ENCODE data around the gene EPB41L2.
"Not testable (repeated sequence)": the region's sequence is repeated elsewhere in the genome, so short reads cannot be mapped to it uniquely, and the experiment has no call there.

Gene EPB41L2

DNA sequence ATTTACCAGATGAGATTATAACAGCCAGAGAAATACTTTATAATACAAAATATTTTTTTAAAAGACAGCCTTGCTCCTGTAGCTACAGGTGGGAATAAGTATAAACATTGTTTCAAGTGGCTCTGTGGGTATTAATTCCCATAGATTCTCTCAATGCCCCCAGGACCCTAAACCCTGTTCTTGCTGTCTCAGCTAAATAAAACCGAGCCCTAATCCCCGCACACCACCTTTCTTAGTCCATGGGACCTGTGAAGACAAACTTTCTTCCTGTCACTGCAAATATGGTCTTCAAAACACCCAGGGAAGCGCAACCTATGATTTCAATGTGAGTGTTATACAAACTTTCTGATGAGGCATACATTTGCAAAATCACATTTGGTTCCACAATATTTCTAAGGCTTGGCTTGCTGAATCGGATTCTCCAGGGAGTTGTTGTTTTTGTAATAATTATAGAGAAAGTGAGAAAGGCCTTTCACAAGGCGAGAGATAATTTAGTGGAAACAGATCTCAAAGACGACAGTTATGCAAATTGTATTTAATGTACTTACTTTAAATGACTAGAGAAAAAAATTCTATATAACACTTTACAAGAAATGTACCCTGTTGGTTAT, 224.7 kb downstream of the EPB41L2 start:
- DNase-seq (ENCODE audit: low spot score) = no peak

DNA sequence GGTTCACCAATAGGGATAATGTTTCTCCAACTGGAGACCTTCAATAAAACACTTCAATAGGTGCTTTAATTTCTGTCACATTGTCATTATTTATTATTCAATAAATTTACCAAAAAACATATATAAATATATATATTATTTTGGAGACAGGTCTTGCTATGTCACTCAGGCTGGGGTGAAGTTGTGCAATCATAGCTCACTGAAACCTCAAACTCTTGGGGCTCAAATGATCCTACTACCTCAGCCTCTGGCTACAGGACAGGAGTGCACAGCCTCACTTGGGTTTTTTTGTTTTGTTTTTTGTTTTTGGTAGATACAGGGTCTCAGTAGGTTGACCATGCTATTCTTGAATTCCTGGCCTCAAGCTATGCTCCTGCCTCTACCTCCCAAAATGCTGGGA, 226.0 kb downstream of the EPB41L2 start:
- no peak for DNase-seq (ENCODE audit: low spot score)

DNA sequence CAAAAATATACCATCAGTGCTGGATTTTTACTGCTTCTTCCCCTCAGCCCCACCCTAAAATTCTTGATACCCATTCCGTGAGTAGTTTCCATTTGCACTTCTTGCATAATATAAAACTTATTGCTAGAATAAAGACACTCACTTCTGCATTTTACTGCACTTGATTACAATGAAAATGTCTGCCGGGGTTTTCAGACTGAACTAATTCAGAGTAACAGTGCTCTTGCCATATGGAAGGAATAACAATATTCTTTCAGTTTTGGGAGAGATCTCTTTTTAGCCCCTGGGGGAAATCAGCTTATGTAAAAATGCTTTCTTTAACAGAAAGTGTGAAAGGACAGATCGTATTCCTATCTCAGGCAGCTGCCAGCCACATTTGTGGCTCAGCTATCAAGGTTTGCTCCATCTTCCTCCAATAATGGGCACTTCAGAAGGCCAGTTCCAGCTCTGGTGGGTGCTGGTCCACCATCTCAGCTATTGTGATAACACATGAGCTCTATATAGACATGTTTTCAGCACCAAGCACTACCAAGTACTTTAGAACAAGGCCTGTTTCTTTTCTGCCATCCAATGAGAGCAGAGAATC, 226.9 kb downstream of the EPB41L2 start:
- no peak for DNase-seq (ENCODE audit: low spot score)

- no peak for DNase-seq (ENCODE audit: low spot score)
Measured at GRCh38 chr6:130834482-130835251, 228.4 kb downstream of the EPB41L2 start.

GRCh38 chr6:130833569-130833968, 229.5 kb downstream of the EPB41L2 start:
- no peak for DNase-seq (ENCODE audit: low spot score)

DNA sequence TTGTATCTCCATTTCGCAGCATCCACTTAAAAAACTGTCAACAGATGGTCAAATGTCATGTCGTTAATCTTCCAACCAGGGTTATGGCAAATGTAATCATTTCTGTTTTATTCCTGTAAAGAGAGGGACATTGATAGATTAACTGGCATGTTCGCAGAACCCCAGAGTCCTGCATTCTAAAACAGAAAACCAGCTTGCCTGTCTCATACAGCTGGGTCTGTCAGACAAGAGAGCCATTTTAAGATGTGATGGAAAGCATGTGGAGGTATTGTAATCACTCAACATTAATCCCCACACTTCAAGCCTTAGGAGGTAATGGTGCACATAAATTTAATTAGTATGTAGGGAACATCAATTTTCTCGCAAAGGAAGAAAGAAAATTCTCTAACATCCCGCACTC, 231.4 kb downstream of the EPB41L2 start:
- no peak for DNase-seq (ENCODE audit: low spot score)

- no peak for DNase-seq (ENCODE audit: low spot score)
Measured at GRCh38 chr6:130829333-130829910, 233.6 kb downstream of the EPB41L2 start.

DNA sequence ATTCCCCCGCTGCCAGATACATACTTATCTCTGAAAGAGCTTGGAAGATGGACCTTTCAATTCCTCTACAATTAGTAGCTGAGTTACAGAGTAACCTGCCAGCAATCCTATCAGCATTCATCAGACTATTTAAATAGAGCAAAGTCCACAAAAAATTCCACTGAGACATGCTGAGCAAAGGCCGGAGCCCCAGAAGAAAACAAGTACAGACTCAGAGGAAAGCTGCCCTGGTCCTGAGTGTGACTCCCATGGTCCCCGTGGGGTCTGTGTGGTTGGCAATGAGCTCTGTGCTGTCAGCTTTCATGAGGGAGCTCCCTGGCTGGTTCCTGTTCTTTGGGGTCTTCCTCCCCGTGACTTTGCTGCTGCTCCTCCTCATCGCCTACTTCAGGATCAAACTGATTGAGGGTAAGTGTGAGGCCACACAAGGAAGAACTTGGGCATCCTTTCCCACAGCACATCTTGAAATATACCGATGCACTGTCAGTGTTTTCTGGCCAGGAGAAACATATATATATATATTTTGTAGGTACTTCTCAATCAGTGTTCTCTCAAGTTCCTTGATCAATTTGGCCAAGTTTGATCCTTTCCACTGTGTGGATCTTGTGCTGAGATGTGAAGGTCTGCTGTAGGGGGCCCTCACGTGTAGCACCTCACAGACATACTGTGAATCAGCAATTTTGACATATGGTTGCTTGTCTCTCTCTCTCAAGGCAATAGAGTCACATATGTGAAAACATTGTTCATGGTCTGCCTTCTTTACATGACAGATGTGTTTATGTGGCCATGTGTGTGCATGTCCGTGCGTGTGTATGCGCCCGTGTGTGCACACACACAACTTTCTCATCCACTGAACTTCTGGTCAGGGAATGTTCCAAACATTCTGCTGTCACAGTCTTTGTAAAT, 235.5 kb downstream of the EPB41L2 start, which contains the start of gene SMLR1:
TSS of gene SMLR1 (plus strand) at position 160 of the 903 bp plus-strand sequence. CDS start at position 168, 8 bp downstream.
- no peak for DNase-seq (ENCODE audit: low spot score)

DNA sequence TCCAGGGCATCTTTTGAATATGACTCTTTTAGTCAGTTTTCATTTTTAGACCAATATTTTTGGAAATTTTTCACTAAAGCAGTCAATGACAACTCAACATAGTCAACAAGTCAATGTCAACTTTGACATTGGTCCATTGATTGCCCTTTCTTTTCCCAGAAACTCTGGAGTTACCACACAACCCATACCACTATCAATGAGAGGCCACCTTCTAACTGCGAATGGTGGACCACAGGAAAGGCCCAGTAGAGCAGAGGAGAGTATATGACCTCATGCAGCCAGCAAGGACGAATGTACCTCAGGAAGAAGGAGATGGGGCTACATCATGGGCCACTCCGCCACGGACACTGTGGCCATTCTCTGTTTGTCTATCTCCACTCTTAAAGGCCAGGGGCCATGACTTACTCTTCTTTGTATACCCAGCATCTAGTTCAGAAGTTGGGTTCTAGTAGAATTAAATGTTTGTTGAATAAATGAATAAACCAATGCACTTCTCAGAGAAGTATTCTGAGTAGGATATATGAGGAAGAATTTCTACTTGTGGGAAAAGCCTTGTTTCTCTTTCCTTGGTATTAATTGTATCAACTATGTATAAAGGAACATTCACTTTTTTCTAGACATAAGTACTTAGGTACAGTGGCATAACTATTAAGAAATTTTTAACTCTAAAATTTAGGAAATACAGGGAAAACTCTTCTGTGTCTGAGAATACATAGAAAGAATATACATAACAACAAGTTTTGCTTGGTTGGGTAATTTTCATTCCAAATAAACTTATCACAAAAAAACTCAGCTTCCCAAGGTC, 236.4 kb downstream of the EPB41L2 start:
- DNase-seq (ENCODE audit: low spot score) = no peak

GRCh38 chr6:130825772-130826441, 237.1 kb downstream of the EPB41L2 start:
- DNase-seq (ENCODE audit: low spot score) = no peak

DNA sequence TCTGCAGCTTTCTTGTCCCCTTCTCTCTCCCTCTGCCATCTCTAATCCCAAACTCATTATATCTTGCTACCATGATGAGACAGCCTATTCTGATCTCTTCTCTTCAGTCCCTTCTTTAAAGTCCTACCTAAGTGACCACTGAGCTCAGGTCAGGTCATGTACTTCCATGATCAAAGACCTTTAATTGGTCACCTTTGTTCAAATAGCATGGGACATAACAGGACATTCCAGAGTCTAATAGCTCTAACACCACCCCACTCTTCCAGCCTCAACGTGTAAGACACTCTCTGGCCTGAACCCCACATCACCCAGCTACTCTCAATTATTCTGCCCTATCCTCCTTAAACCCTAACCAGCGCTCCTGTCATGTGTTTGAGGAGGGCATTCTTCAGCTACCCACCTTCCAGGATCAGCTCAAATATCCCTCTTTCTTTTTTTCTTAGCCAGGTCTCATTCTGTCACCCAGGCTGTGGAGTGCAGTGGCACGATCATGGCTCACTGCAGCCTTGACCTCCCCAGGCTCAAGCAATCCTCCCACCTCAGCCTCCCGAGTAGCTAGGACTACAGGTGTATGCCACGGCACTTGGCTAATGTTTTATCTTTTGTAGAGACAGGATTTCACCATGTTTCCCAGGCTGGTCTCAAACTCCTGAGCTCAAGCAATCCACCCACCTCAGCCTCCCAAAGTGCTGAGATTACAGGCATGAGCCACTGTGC, 237.9 kb downstream of the EPB41L2 start:
- DNase-seq (ENCODE audit: low spot score) = no peak

DNA sequence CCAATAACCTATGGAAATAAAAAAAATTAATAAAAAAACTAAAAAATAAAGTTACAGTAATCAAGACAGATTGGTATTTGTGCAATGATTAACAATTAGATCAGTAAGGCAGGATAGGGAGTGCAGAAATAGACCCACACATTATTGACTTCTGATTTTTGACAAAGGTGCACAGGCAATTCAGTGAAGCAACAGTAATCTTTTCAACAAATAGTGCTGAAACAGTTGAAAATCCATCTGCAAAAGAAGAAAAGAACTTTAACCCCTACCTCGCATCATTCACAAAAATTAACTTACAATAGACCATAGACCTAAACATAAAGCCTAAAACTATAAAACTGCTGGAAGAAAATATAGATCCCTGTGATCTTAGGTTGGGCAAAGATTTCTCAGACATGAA, 240.3 kb downstream of the EPB41L2 start:
- DNase-seq (ENCODE audit: low spot score) = no peak

DNA sequence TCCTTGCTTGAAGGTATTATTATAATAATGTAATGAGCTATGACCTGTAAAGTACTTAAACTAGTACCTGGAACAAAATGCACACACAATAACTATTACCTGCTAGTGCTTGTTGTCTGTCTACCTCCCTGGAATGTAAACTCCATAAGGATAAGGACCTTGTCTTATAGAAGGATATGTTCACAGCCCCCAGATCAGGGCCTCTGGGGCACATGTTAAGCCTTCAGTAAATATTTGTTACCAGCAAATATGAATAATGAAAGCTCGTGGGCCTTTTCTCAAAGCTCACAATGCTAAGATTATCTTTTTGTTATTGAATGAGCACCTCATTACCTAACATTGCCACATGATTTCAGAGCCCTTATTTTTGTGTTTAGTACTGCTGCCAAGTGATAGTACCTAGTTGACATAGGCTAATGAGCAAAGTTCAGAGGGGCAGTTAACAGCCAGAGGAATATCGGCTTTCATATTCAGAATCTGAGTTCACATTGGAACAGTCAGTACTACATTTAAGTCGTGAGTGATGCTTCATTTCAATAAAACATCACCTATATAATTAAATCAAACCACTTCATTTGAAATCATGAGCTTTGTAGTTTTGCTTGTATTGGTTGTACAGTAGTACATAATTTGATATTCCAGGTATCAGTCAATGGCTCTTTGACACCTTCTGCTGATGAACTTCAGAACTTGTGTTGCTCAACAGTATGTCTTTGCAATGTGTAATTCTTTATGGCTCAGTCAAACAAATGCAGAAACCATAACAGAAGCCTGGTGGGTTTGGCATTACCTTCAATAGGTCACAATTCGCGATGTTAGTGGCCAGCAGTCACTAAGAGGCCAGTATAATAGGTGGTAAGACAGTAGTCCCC, 247.6 kb downstream of the EPB41L2 start:
- no peak for DNase-seq (ENCODE audit: low spot score)

DNA sequence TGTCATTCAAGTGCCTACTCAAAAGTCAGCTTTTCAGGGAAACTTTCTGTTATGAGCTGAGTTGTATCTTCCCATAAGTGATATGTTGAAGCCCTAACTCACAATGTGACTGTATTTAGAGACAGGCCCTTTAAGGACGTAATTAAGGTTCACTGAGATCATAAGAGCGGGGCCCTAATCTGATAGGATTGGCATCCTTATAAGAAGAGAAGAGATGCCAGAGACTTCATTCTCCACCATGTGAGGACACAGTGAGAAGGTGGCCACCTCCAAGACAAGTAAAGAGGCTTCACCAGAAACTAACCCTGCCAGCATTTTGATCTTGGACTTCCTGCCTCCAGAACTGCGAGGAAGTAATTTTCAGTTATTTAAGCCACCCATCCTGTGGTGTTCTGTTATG, 248.5 kb downstream of the EPB41L2 start:
- no peak for DNase-seq (ENCODE audit: low spot score)

DNA sequence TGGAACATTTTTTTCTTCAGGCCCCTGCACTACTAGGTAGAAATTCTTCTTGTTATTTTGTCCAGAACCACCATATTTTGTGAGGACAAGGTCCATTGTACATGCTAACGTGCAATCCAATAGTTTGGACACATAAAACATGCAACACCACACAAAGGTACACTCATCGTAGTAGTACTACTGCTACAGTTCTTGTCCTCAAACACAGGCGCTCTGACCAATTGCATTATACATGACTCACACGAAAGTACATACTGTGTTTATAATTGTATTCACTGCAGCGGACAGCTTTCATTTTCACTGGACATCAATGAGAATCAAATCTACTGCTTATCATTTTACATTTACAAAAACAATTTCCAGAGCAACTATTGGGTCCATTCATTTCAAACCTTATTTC, 251.1 kb downstream of the EPB41L2 start:
- DNase-seq (ENCODE audit: low spot score) = no peak

DNA sequence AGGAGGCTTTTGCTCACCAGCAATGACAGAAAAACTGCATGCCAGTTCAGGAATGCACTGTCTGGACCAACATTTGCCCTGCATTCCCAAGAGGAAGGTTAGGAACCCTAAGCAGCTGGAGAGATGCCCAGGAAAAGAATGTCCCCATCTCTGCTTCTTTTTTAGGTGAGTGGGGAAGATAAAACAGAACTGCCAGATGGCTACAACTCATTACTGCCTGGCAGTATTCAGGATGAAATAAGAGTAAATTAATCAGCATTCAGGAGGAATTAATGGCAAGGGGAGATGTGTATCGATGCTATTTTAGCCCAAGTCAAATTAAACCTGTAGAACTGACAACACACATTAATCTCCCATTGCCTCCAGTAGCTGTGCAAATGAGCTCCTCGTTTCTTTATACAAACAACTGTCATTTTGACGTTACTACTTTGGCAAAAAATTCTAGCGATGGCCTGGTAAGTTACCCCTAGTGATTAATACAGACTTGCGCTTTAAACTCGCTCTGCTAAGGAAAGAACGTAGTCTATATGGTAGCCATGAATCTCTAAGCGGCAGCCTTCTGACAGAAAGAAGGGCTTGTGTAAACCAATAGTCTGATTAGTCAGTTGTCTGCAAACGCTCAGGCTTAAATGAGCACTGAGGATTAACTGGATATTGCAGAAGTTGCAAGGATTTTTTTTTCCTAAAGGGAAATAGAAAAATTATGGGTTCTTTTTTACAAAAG, 252.6 kb downstream of the EPB41L2 start:
- DNase-seq (ENCODE audit: low spot score) = no peak

- DNase-seq (ENCODE audit: low spot score) = not testable (repeated sequence)
Measured at GRCh38 chr6:130801368-130801767, 261.7 kb downstream of the EPB41L2 start.

DNA sequence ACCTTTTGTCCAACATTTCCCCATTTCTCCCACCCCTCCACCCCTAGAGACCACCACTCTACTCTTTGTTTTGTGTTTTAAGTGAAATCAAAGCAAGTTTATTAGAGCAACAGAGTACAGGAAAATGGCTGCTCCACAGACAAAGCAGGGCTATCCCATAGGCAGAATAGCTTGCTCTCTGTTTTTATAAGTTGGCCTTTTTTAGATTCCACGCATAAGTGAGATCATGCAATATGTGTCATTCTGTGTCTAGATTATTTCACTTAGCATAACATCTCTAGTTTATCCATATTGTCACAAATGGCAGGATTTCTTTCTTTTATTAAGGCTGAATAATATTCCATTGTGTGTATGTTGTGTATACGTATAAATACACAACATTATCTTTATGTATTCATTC, 266.0 kb downstream of the EPB41L2 start:
- DNase-seq (ENCODE audit: low spot score) = no peak
